Measurements from ENCODE around the gene BRME1. TPM values are rescaled to one million over a fixed set of nuclear protein-coding genes. Genes with fewer than 3 reads are reported as not detected.

The BRME1 gene
- total and polyA plus RNA-seq, 2 donors from 2014 or later: 1.5 to 1.8 TPM

DNA sequence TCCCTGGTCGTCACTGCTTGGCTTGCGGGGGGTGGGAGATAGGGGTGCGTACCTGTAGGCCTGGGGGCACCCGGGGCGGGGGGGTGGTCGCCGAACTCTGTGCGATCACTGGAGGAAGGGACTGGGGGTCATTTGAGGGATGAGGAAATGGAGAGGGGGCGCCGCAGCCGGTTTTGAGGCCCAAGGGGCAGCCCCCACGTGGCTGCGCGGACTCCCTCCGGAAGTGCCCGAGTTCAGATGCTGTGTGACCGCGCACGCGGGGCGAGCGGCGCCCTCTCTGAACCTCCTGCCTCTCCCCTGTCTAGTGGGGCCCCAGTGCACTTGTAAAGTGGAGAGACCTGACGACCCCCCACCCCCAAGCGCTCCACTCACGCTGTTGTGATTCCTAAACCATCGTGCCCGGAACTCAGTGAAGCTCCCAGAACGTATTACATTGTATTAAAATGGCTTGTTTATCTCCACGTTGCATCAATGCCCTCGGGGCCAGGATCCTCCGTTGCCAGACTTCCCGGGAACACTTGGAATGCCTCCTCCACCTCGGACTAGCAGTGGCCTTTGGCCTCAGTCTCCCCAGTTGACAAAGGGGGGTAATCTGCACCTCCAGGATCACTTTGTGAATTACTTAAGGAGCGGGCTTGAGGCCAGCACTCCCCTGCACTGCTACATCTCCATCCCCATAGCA lies 31.9 kb downstream of the BRME1 start:
- Histone ChIP-seq H3K9me3 (ENCODE audit: control insufficient read depth in 2 of 3, insufficient read depth in 1 of 3, low read length in 3 of 3) (no peaks in the 10 kb centered on the region), H3K27ac (ENCODE audit: low read depth in 2 of 2, low read length in 2 of 2) (no peak overlapping the region), H3K27me3 (ENCODE audit: control insufficient read depth, insufficient read depth, low read length) (no peaks in the 10 kb centered on the region), H3K4me1 (ENCODE audit: control insufficient read depth in 2 of 3, insufficient read depth in 2 of 3, low read depth in 1 of 3, low read length in 3 of 3) (no peaks in the 10 kb centered on the region), H3K4me3 (ENCODE audit: low read length in 3 of 3) (no peak overlapping the region), H3K9ac (ENCODE audit: low read length in 3 of 3) (peak overlapping the region in 1 of 3 donors; percentile 12), H3K36me3 (ENCODE audit: control insufficient read depth in 2 of 3, insufficient read depth in 3 of 3, low read length in 3 of 3) (no peaks in the 10 kb centered on the region)
- intact Hi-C loops (cut with DNase I): no loop called here
- DNase-seq (no peak), FAIRE-seq (no peak)
- TF ChIP-seq, protein P1, sequence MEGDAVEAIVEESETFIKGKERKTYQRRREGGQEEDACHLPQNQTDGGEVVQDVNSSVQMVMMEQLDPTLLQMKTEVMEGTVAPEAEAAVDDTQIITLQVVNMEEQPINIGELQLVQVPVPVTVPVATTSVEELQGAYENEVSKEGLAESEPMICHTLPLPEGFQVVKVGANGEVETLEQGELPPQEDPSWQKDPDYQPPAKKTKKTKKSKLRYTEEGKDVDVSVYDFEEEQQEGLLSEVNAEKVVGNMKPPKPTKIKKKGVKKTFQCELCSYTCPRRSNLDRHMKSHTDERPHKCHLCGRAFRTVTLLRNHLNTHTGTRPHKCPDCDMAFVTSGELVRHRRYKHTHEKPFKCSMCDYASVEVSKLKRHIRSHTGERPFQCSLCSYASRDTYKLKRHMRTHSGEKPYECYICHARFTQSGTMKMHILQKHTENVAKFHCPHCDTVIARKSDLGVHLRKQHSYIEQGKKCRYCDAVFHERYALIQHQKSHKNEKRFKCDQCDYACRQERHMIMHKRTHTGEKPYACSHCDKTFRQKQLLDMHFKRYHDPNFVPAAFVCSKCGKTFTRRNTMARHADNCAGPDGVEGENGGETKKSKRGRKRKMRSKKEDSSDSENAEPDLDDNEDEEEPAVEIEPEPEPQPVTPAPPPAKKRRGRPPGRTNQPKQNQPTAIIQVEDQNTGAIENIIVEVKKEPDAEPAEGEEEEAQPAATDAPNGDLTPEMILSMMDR (IDR thresholded peaks at IDR 0.05; ENCODE audit: borderline replicate concordance, extremely low read depth, insufficient read depth): no peak

DNA sequence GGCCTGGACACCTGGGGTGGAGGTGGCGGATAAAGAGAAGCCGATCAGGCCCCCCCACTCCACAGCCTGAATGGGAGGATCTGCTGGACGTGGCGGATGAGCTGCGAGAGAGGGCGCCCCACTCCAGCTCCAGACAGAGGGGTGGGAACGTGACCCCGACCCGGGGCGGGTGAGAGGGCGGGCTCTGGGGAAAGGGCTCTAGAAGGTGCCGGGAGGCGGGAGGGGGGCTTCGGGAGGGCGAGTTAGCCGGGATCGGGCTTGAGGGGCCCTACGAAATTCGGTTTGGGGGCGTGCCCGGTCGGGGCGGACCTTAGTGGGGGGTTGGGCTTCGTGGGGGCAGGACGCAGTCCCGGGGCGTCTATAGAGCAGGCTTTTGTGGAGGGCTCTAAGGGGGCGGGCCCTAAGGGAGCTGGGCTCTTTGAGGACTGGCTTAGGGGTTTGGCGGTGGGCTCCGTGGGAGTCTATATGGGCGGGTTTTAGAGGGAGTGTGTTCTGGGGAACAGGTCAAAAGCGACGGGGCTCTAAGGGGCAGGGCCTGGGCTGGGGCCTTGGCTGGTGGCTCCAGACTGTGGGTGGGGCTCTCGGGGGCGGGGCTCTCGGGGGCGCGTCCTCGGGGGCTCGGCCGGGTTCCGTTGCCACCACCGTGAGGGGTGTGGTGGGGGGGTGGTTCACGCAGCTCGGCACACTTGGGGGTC lies 33.1 kb downstream of the BRME1 start:
- TF ChIP-seq, protein P1 (IDR thresholded peaks at IDR 0.05; ENCODE audit: borderline replicate concordance, extremely low read depth, insufficient read depth): no peak
- DNase-seq (peak; percentile 51 to 83 (median 78)), FAIRE-seq (no peak)
- H3K27ac ChIP-seq (ENCODE audit: low read depth in 2 of 2, low read length in 2 of 2): no peak overlapping the region
- no peaks in the 10 kb centered on the region for H3K36me3 ChIP-seq (ENCODE audit: control insufficient read depth in 2 of 3, insufficient read depth in 3 of 3, low read length in 3 of 3)
- no peak overlapping the region for H3K4me3 ChIP-seq (ENCODE audit: low read length in 3 of 3)
- H3K9ac ChIP-seq (ENCODE audit: low read length in 3 of 3): no peak overlapping the region
- H3K9me3 ChIP-seq (ENCODE audit: control insufficient read depth in 2 of 3, insufficient read depth in 1 of 3, low read length in 3 of 3): no peaks in the 10 kb centered on the region
- H3K27me3 ChIP-seq (ENCODE audit: control insufficient read depth, insufficient read depth, low read length): no peaks in the 10 kb centered on the region
- H3K4me1 ChIP-seq (ENCODE audit: control insufficient read depth in 2 of 3, insufficient read depth in 2 of 3, low read depth in 1 of 3, low read length in 3 of 3): no peaks in the 10 kb centered on the region
- intact Hi-C loops (cut with DNase I): no loop called here

DNA sequence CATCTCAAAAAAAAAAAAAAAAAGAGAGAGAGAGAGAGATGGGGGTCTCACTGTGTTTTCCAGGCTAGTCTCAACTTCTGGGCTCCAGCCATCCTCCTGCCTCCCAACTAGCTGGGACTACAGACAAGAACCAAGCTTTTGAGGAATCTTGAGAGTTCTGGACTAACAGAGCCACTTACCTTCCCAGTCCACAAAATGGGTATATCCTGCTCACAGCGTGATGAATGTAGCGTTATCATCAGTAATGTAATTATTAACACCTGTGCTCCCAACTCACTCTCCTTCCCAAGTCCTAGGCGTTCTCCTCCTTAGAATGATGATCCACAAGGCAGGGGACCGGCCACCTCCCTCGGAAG lies 33.6 kb downstream of the BRME1 start:
- intact Hi-C loops (cut with DNase I): no loop called here
- Histone ChIP-seq H3K27me3 (ENCODE audit: control insufficient read depth, insufficient read depth, low read length) (no peaks in the 10 kb centered on the region), H3K36me3 (ENCODE audit: control insufficient read depth in 2 of 3, insufficient read depth in 3 of 3, low read length in 3 of 3) (no peaks in the 10 kb centered on the region), H3K9ac (ENCODE audit: low read length in 3 of 3) (no peak overlapping the region), H3K27ac (ENCODE audit: low read depth in 2 of 2, low read length in 2 of 2) (no peak overlapping the region), H3K4me3 (ENCODE audit: low read length in 3 of 3) (no peak overlapping the region), H3K4me1 (ENCODE audit: control insufficient read depth in 2 of 3, insufficient read depth in 2 of 3, low read depth in 1 of 3, low read length in 3 of 3) (no peaks in the 10 kb centered on the region), H3K9me3 (ENCODE audit: control insufficient read depth in 2 of 3, insufficient read depth in 1 of 3, low read length in 3 of 3) (no peaks in the 10 kb centered on the region)
- TF ChIP-seq, protein P1 (IDR thresholded peaks at IDR 0.05; ENCODE audit: borderline replicate concordance, extremely low read depth, insufficient read depth): no peak
- no peak for DNase-seq
- FAIRE-seq: no peak
